A673 (cell line): ENCODE data around the gene GMEB2. TPM values are rescaled to one million over a fixed set of nuclear protein-coding genes. Genes with fewer than 3 reads are reported as not detected.

ENCODE experiments used
- total RNA-seq: library from RNA; stranded (reverse); gene quantifications from 2 replicates; pipeline ENCODE4 v1.2.3, GENCODE V29; 2021

The GMEB2 gene
- total RNA-seq, 1 experiment from 2014 or later = 12.8 TPM

Other genes with a start within 250 kb of the GMEB2 start
- gene KCNQ2, start 154.4 kb downstream of the GMEB2 start, total RNA-seq = 6.6 and 15.1 TPM in 2 replicates
- 7.5 and 13.7 TPM in 2 replicates for gene EEF1A2, start 128.0 kb downstream of the GMEB2 start, total RNA-seq
- gene PPDPF, start 106.3 kb downstream of the GMEB2 start, total RNA-seq = 148 and 176 TPM in 2 replicates
- gene PTK6, start 89.7 kb downstream of the GMEB2 start, total RNA-seq = not detected in 2 replicates
- not detected in 2 replicates for gene SRMS, start 79.4 kb downstream of the GMEB2 start, total RNA-seq
- 0.21 and 0.37 TPM in 2 replicates for gene FNDC11, start 72.9 kb downstream of the GMEB2 start, total RNA-seq
- gene HELZ2, start 52.9 kb downstream of the GMEB2 start, total RNA-seq = 21.0 and 27.2 TPM in 2 replicates
- gene STMN3, start 26.3 kb upstream of the GMEB2 start, total RNA-seq = 115 and 128 TPM in 2 replicates
- 45.6 and 47.8 TPM in 2 replicates for gene RTEL1, start 31.2 kb upstream of the GMEB2 start, total RNA-seq
- not detected in 2 replicates for gene TNFRSF6B, start 69.6 kb upstream of the GMEB2 start, total RNA-seq
- 38.9 and 41.1 TPM in 2 replicates for gene ARFRP1, start 80.9 kb upstream of the GMEB2 start, total RNA-seq
- gene ZGPAT, start 80.9 kb upstream of the GMEB2 start, total RNA-seq = 28.2 and 28.3 TPM in 2 replicates
- gene LIME1, start 109.6 kb upstream of the GMEB2 start, total RNA-seq = 15.1 and 16.3 TPM in 2 replicates
- 45.8 and 71.0 TPM in 2 replicates for gene SLC2A4RG, start 112.7 kb upstream of the GMEB2 start, total RNA-seq
- gene ZBTB46, start 204.2 kb upstream of the GMEB2 start, total RNA-seq = 0.96 and 1.1 TPM in 2 replicates
- not detected in 2 replicates for gene ABHD16B, start 234.4 kb upstream of the GMEB2 start, total RNA-seq
- gene TPD52L2, start 238.2 kb upstream of the GMEB2 start, total RNA-seq = 80.1 and 89.9 TPM in 2 replicates